Keratinocyte (primary cell): ENCODE results near the gene JTB. TPM values are rescaled to one million over a fixed set of nuclear protein-coding genes. Genes with fewer than 3 reads are reported as not detected.

Source experiments
- DNase-seq: peaks from one replicate; pipeline ENCODE4 v3.0.0-alpha.2; 2011; ENCODE audit warnings: low read depth, missing footprints, low spot score
- FAIRE-seq: peaks from 2 replicates; lab custom pipeline; 2011; peaks lifted over from hg19 to GRCh38; lab: Jason Lieb, UNC
- H2AFZ ChIP-seq: 2 replicates; pipeline ENCODE4 v1.6.0; 2012; ENCODE audit warnings: low read length, control low read depth, inconsistent platforms; ENCODE audit not compliant: control insufficient read depth
- H3K27ac ChIP-seq: 2 replicates; pipeline ENCODE4 v1.5.1; 2011; ENCODE audit warnings: low read length; ENCODE audit not compliant: control insufficient read depth, insufficient read depth
- H3K27me3 ChIP-seq: 3 replicates; pipeline ENCODE4 v1.6.0; 2011; ENCODE audit warnings: low read length; ENCODE audit not compliant: control insufficient read depth, insufficient read depth; ENCODE audit errors: extremely low read depth
- H3K36me3 ChIP-seq, 2 experiments: 2 replicates in 1 of 2; 3 replicates in 1 of 2; pipeline ENCODE4 v1.5.1; 2011; ENCODE audit warnings: low read length in 2 of 2, mild to moderate bottlenecking in 1 of 2; ENCODE audit not compliant: control insufficient read depth in 2 of 2, insufficient read depth in 2 of 2; ENCODE audit errors: extremely low read depth in 1 of 2
- H3K4me1 ChIP-seq: 3 replicates; pipeline ENCODE4 v1.5.1; 2011; ENCODE audit warnings: low read length; ENCODE audit not compliant: control insufficient read depth, insufficient read depth; ENCODE audit errors: extremely low read depth
- H3K4me2 ChIP-seq: 3 replicates; pipeline ENCODE4 v1.6.0; 2011; ENCODE audit warnings: low read depth, low read length; ENCODE audit not compliant: control insufficient read depth, insufficient read depth; ENCODE audit errors: extremely low read depth
- H3K4me3 ChIP-seq, 3 experiments: fragments of 200-600 bp in 1 of 3; sonication (generic) in 1 of 3; 2 replicates in 2 of 3; 3 replicates in 1 of 3; pipeline ENCODE4 v1.5.1; 2011 to 2016; ENCODE audit warnings: low read length in 3 of 3, mild to moderate bottlenecking in 3 of 3, control low read depth in 2 of 3, inconsistent platforms in 1 of 3, low read depth in 1 of 3, mixed read lengths in 1 of 3, mixed run types in 1 of 3, moderate library complexity in 1 of 3; ENCODE audit not compliant: control insufficient read depth in 2 of 3, insufficient read depth in 2 of 3; ENCODE audit errors: extremely low read depth in 1 of 3
- H3K79me2 ChIP-seq: 2 replicates; pipeline ENCODE4 v1.6.0; 2012; ENCODE audit warnings: low read length; ENCODE audit not compliant: control insufficient read depth, insufficient read depth
- H3K9ac ChIP-seq: 3 replicates; pipeline ENCODE4 v1.6.0; 2011; ENCODE audit warnings: low read length; ENCODE audit not compliant: control insufficient read depth, insufficient read depth; ENCODE audit errors: extremely low read depth
- H3K9me1 ChIP-seq: 3 replicates; pipeline ENCODE4 v1.6.0; 2011; ENCODE audit warnings: low read length; ENCODE audit not compliant: control insufficient read depth, insufficient read depth; ENCODE audit errors: extremely low read depth
- H3K9me3 ChIP-seq: 2 replicates; pipeline ENCODE4 v1.5.1; 2012; ENCODE audit warnings: low read depth, low read length; ENCODE audit not compliant: control insufficient read depth
- H4K20me1 ChIP-seq: 3 replicates; pipeline ENCODE4 v1.6.0; 2011; ENCODE audit warnings: low read length; ENCODE audit not compliant: control insufficient read depth, insufficient read depth; ENCODE audit errors: extremely low read depth
- EZH2 ChIP-seq: IDR thresholded peaks from one replicate; pipeline ENCODE4 v1.6.1; 2012; ENCODE audit warnings: inconsistent platforms, mild to moderate bottlenecking, low read length, moderate library complexity
- dilution Hi-C: fragments of 300-500 bp; cut with MboI; formaldehyde crosslinking; loops from one replicate; pipeline ENCODE4 v1.7.0; 2020; ENCODE audit warnings: low sequenced_read_pairs; ENCODE audit not compliant: extremely low pct_ligation_motif_present
- polyA plus RNA-seq, 5 experiments: library from polyadenylated mRNA; depleted of rRNA in 3 of 5; stranded (reverse) in 3 of 5; stranded (forward) in 1 of 5; unstranded in 1 of 5; fragments of >200 nt; gene quantifications; 1 replicate in 1 of 5; 2 replicates in 3 of 5; 3 replicates in 1 of 5; pipeline versions ENCODE4 v1.2.1 to v1.2.3, GENCODE V29; 2011 to 2012; ENCODE audit warnings: missing spikeins in 2 of 5, low read depth in 1 of 5, low replicate concordance in 1 of 5
- TF ChIP-seq, protein P1 (sequence below), 3 experiments: IDR thresholded peaks in 1 of 3; conservative IDR thresholded peaks in 1 of 3; optimal IDR thresholded peaks in 1 of 3; 2 replicates in 2 of 3; 3 replicates in 1 of 3; pipeline versions ENCODE3 to v1.5.1; 2011; ENCODE audit warnings: low read length in 3 of 3, mild to moderate bottlenecking in 3 of 3, moderate library complexity in 2 of 3, control low read depth in 1 of 3, inconsistent platforms in 1 of 3; ENCODE audit not compliant: insufficient read depth in 2 of 3; ENCODE audit errors: extremely low read depth in 1 of 3

JTB gene
- polyA plus RNA-seq, 1 donor (not counting 4 experiments of a cell fraction or from before 2014, with no cell fraction given): 83.4 TPM

DNA sequence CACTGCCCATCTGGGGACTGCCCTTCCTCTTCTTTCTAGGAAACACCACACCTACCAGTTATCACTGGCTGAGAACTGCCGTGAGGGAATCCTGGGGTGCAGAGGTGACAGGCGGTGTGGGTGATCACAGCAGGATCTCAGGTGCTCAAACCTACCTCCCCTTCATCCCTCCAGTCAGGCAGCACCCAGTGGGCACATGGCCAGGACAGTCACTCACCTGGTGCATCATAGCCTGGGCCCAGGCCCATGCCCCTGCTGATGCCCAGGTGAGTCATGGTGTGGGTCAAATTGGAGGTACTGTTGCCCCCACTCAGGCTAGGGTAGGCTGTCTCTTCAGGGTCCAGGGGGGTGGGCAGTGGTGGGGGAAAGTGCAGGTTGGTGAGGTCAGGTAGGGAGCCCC is 25.7 kb downstream of the JTB start:
- H3K4me3 ChIP-seq: no peak overlapping the region
- H3K79me2 ChIP-seq: peaks cover 37% of the 10 kb centered on the region
- no peaks in the 10 kb centered on the region for H3K9me3 ChIP-seq
- peaks cover 37 to 47% of the 10 kb centered on the region in 2 experiments for H3K36me3 ChIP-seq
- peaks cover 3% of the 10 kb centered on the region for H4K20me1 ChIP-seq
- no peak overlapping the region for H2AFZ ChIP-seq
- H3K9ac ChIP-seq: no peak overlapping the region
- FAIRE-seq: no peak
- no peak overlapping the region for H3K27ac ChIP-seq
- H3K4me1 ChIP-seq: peaks cover 4% of the 10 kb centered on the region
- dilution Hi-C loops: no loop called here
- DNase-seq: no peak
- TF ChIP-seq EZH2: no peak
- TF ChIP-seq, protein P1, sequence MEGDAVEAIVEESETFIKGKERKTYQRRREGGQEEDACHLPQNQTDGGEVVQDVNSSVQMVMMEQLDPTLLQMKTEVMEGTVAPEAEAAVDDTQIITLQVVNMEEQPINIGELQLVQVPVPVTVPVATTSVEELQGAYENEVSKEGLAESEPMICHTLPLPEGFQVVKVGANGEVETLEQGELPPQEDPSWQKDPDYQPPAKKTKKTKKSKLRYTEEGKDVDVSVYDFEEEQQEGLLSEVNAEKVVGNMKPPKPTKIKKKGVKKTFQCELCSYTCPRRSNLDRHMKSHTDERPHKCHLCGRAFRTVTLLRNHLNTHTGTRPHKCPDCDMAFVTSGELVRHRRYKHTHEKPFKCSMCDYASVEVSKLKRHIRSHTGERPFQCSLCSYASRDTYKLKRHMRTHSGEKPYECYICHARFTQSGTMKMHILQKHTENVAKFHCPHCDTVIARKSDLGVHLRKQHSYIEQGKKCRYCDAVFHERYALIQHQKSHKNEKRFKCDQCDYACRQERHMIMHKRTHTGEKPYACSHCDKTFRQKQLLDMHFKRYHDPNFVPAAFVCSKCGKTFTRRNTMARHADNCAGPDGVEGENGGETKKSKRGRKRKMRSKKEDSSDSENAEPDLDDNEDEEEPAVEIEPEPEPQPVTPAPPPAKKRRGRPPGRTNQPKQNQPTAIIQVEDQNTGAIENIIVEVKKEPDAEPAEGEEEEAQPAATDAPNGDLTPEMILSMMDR (optimal IDR thresholded peaks at IDR 0.05 in 1 of 3, IDR thresholded peaks at IDR 0.05 in 1 of 3, conservative IDR thresholded peaks at IDR 0.05 in 1 of 3; ENCODE audit: extremely low read depth in 1 of 3, insufficient read depth in 2 of 3, low read length in 3 of 3): no peak
- H3K9me1 ChIP-seq: no peaks in the 10 kb centered on the region
- H3K4me2 ChIP-seq: no peak overlapping the region
- H3K27me3 ChIP-seq: no peaks in the 10 kb centered on the region

DNA sequence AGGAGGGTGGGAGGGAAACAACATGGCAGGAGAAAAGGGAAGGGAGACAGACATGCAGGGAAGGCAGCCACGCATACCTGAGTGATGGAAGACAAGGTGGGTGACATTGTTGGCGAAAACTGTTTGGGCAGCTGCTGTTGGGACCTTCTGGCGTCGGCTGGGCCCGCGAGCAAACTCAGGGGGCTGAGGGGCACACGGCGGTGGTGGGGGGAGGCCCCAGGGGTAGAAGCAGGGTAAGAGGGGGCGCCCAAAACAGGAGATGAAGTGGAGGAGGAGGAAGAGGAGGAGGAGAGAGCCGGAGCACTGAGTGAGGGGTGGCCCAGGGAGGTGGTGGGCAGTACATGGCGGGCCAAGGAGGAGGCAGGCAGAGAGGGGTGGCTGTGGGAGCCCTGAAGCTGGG is 26.3 kb downstream of the JTB start:
- Histone ChIP-seq H3K9ac (no peak overlapping the region), H3K4me2 (no peak overlapping the region), H3K36me3 (peaks cover 37 to 47% of the 10 kb centered on the region in 2 experiments), H3K79me2 (peaks cover 31% of the 10 kb centered on the region), H3K9me1 (no peaks in the 10 kb centered on the region), H3K4me3 (no peak overlapping the region), H3K9me3 (no peaks in the 10 kb centered on the region), H3K27me3 (no peaks in the 10 kb centered on the region), H4K20me1 (peaks cover 3% of the 10 kb centered on the region), H3K27ac (no peak overlapping the region), H3K4me1 (peaks cover 4% of the 10 kb centered on the region), H2AFZ (no peak overlapping the region)
- DNase-seq (no peak), FAIRE-seq (no peak)
- dilution Hi-C loops: no loop called here
- no peak for TF ChIP-seq EZH2
- TF ChIP-seq, protein P1 (optimal IDR thresholded peaks at IDR 0.05 in 1 of 3, IDR thresholded peaks at IDR 0.05 in 1 of 3, conservative IDR thresholded peaks at IDR 0.05 in 1 of 3; ENCODE audit: extremely low read depth in 1 of 3, insufficient read depth in 2 of 3, low read length in 3 of 3): no peak
